Prostate gland (tissue), 2 donors: ENCODE measurements around the gene ABLIM3.

Experiments
- CTCF ChIP-seq, 4 experiments: fragments of 200-600 bp in 2 of 4; fragments of 450-650 bp in 2 of 4; sonication (generic) in 2 of 4; IDR thresholded peaks; 1 replicate in 3 of 4; 2 replicates in 1 of 4; pipeline ENCODE4 v1.5.1; 2016 to 2019; ENCODE audit warnings: antibody characterized with exemption in 4 of 4, mild to moderate bottlenecking in 2 of 4, moderate library complexity in 2 of 4
- POLR2A ChIP-seq: fragments of 450-650 bp; IDR thresholded peaks from one replicate; pipeline ENCODE4 v1.6.1; 2016; ENCODE audit warnings: antibody characterized with exemption, mild to moderate bottlenecking
- POLR2AphosphoS5 ChIP-seq: sonication (generic); formaldehyde crosslinking; IDR thresholded peaks from one replicate; pipeline ENCODE4 v1.6.1; 2017; ENCODE audit warnings: antibody characterized with exemption

- TF ChIP-seq POLR2AphosphoS5 = no peak
- no peak for TF ChIP-seq CTCF (IDR thresholded peaks at IDR 0.05)
- no peak for TF ChIP-seq POLR2A
Observed at GRCh38 chr5:149216496-149216895, 75.2 kb downstream of the ABLIM3 start.
